C4-2B (cell line): ENCODE results near the gene SREBF2.

ENCODE experiments used
- H3K27ac ChIP-seq: fragments of 450-650 bp; 2 replicates; pipeline ENCODE4 v1.5.1; 2017
- CTCF ChIP-seq: fragments of 450-650 bp; conservative IDR thresholded peaks from 2 replicates; pipeline ENCODE4 v1.5.1; 2017; ENCODE audit warnings: mild to moderate bottlenecking
- ZFX ChIP-seq: fragments of 450-650 bp; IDR thresholded peaks from 2 replicates; pipeline ENCODE4 v1.6.1; 2017

SREBF2 gene

GRCh38 chr22:41845380-41846267 is 12.7 kb downstream of the SREBF2 start:
- TF ChIP-seq CTCF (no peak), ZFX (no peak)
- peak overlapping the region; percentile 95 for H3K27ac ChIP-seq

- H3K27ac ChIP-seq: peak overlapping the region; percentile 44
- TF ChIP-seq ZFX (no peak), CTCF (no peak)
Observed at GRCh38 chr22:41846268-41846987, 13.5 kb downstream of the SREBF2 start.

- no peak overlapping the region; the same call in 1 of the 2 replicates for H3K27ac ChIP-seq
- no peak for TF ChIP-seq ZFX
Observed at GRCh38 chr22:41847300-41847699, 14.4 kb downstream of the SREBF2 start.

- TF ChIP-seq CTCF: no peak
- TF ChIP-seq ZFX: no peak
- no peak overlapping the region for H3K27ac ChIP-seq
Observed at GRCh38 chr22:41848468-41848867, 15.6 kb downstream of the SREBF2 start.

GRCh38 chr22:41856469-41856868 is 23.6 kb downstream of the SREBF2 start:
- no peak overlapping the region for H3K27ac ChIP-seq

GRCh38 chr22:41857155-41857859 is 24.4 kb downstream of the SREBF2 start:
- TF ChIP-seq CTCF: no peak; the same call in 1 of the 2 replicates
- H3K27ac ChIP-seq: no peak overlapping the region

More at GRCh38 chr22:41856469-41856868, 23.6 kb downstream of the SREBF2 start:
- no peak for TF ChIP-seq CTCF
- TF ChIP-seq ZFX: no peak

GRCh38 chr22:41857860-41858199 is 24.9 kb downstream of the SREBF2 start:
- H3K27ac ChIP-seq: no peak overlapping the region
- TF ChIP-seq ZFX: no peak
- no peak for TF ChIP-seq CTCF
